ENCODE measurements around the gene NFATC2.
"Not testable (repeated sequence)": the region's sequence is repeated elsewhere in the genome, so short reads cannot be mapped to it uniquely, and the experiment has no call there.

The NFATC2 gene

GRCh38 chr20:51354191-51354768 is 188.2 kb downstream of the NFATC2 start:
- no peak for DNase-seq (ENCODE audit: low spot score)

- DNase-seq (ENCODE audit: low spot score), result no peak
Measured at GRCh38 chr20:51353491-51353890, 189.0 kb downstream of the NFATC2 start.

GRCh38 chr20:51352791-51353190 is 189.7 kb downstream of the NFATC2 start:
- DNase-seq (ENCODE audit: low spot score), result no peak

GRCh38 chr20:51350941-51351631 is 191.4 kb downstream of the NFATC2 start:
- DNase-seq (ENCODE audit: low spot score), result no peak

GRCh38 chr20:51348876-51349275 is 193.6 kb downstream of the NFATC2 start:
- no peak for DNase-seq (ENCODE audit: low spot score)

GRCh38 chr20:51347831-51348230 is 194.7 kb downstream of the NFATC2 start:
- no peak for DNase-seq (ENCODE audit: low spot score)

- no peak for DNase-seq (ENCODE audit: low spot score)
Measured at GRCh38 chr20:51346686-51347485, 195.6 kb downstream of the NFATC2 start.

- DNase-seq (ENCODE audit: low spot score), result no peak
Measured at GRCh38 chr20:51345601-51346101, 196.9 kb downstream of the NFATC2 start.

GRCh38 chr20:51343802-51344201 is 198.7 kb downstream of the NFATC2 start:
- not testable (repeated sequence) for DNase-seq (ENCODE audit: low spot score)

GRCh38 chr20:51342510-51343236 is 199.8 kb downstream of the NFATC2 start:
- DNase-seq (ENCODE audit: low spot score), result no peak

GRCh38 chr20:51341581-51341980 is 200.9 kb downstream of the NFATC2 start:
- DNase-seq (ENCODE audit: low spot score), result no peak

GRCh38 chr20:51340451-51340840 is 202.1 kb downstream of the NFATC2 start:
- no peak for DNase-seq (ENCODE audit: low spot score)

- DNase-seq (ENCODE audit: low spot score), result no peak
Measured at GRCh38 chr20:51339721-51340450, 202.6 kb downstream of the NFATC2 start.

GRCh38 chr20:51338692-51339440 is 203.7 kb downstream of the NFATC2 start:
- DNase-seq (ENCODE audit: low spot score), result no peak

- no peak for DNase-seq (ENCODE audit: low spot score)
Measured at GRCh38 chr20:51337126-51337805, 205.3 kb downstream of the NFATC2 start.
